Activated CD8-positive, alpha-beta memory T cell treated with anti-CD3 and anti-CD28 coated beads for 48 hours (primary cell): ENCODE measurements around the gene UBALD2.
A peak's percentile ranks its signal among the peaks of the same experiment; 100 is the strongest.
"Not testable (repeated sequence)": the region's sequence is repeated elsewhere in the genome, so short reads cannot be mapped to it uniquely, and the experiment has no call there.

Source experiments
- DNase-seq, 3 experiments: peaks; one replicate each; pipeline ENCODE4 v3.0.0-alpha.2; 2020; ENCODE audit warnings: low read depth in 2 of 3, low spot score in 2 of 3

Gene UBALD2

GRCh38 chr17:76277300-76278267, 12.4 kb downstream of the UBALD2 start:
- no peak for DNase-seq

- no peak for DNase-seq
Observed at GRCh38 chr17:76278268-76278908, 13.2 kb downstream of the UBALD2 start.

GRCh38 chr17:76278952-76279741, 14.0 kb downstream of the UBALD2 start:
- DNase-seq, result peak in 2 of 3 experiments; percentile 65 to 83

- no peak for DNase-seq
Observed at GRCh38 chr17:76279742-76280287, 14.7 kb downstream of the UBALD2 start.

- no peak for DNase-seq
Observed at GRCh38 chr17:76280650-76281049, 15.5 kb downstream of the UBALD2 start.

- DNase-seq, result no peak
Observed at GRCh38 chr17:76281573-76282371, 16.6 kb downstream of the UBALD2 start.

GRCh38 chr17:76292567-76292966, 27.4 kb downstream of the UBALD2 start:
- no peak for DNase-seq

GRCh38 chr17:76293106-76293505, 28.0 kb downstream of the UBALD2 start:
- DNase-seq, result no peak

GRCh38 chr17:76296186-76296585, 31.0 kb downstream of the UBALD2 start:
- no peak for DNase-seq

- no peak for DNase-seq
Observed at GRCh38 chr17:76296889-76297288, 31.7 kb downstream of the UBALD2 start.

- DNase-seq, result no peak
Observed at GRCh38 chr17:76297436-76297835, 32.3 kb downstream of the UBALD2 start.

- no peak for DNase-seq
Observed at GRCh38 chr17:76304226-76305134, 39.3 kb downstream of the UBALD2 start.

- not testable (repeated sequence) for DNase-seq
Observed at GRCh38 chr17:76305135-76305454, 39.9 kb downstream of the UBALD2 start.

- DNase-seq, result no peak
Observed at GRCh38 chr17:76307299-76307965, 42.3 kb downstream of the UBALD2 start.

- no peak for DNase-seq
Observed at GRCh38 chr17:76307966-76308338, 42.8 kb downstream of the UBALD2 start, which contains the start of gene QRICH2. QRICH2 (minus strand) TSS chr17:76308276; CDS start chr17:76307998, 278 bp downstream.

- DNase-seq, result no peak
Observed at GRCh38 chr17:76309461-76309860, 44.3 kb downstream of the UBALD2 start.

GRCh38 chr17:76312735-76313134, 47.6 kb downstream of the UBALD2 start:
- DNase-seq, result no peak

GRCh38 chr17:76314392-76315227, 49.5 kb downstream of the UBALD2 start:
- no peak for DNase-seq
